Immature natural killer cell (primary cell): Measurements from ENCODE around the gene ANKRD44. TPM values are rescaled to one million over a fixed set of nuclear protein-coding genes. Genes with fewer than 3 reads are reported as not detected.
A peak's percentile ranks its signal among the peaks of the same experiment; 100 is the strongest.
"Not testable (repeated sequence)": the region's sequence is repeated elsewhere in the genome, so short reads cannot be mapped to it uniquely, and the experiment has no call there.

Experiments
- DNase-seq, 3 donors: peaks; one replicate each; pipeline ENCODE4 v3.0.0; 2022; ENCODE audit warnings: mixed read lengths in 1 of 3
- H3K27ac Mint-ChIP-seq, 6 donors: one replicate each; pipeline ENCODE4 v1.8.0; 2020; ENCODE audit warnings: mixed read lengths in 6 of 6, mild to moderate bottlenecking in 5 of 6, inconsistent platforms in 4 of 6, moderate library complexity in 3 of 6
- H3K27me3 Mint-ChIP-seq, 3 donors: one replicate each; pipeline ENCODE4 v1.8.0; 2020 to 2021; ENCODE audit warnings: low read depth in 3 of 3, mild to moderate bottlenecking in 3 of 3, mixed read lengths in 3 of 3, moderate library complexity in 3 of 3, inconsistent platforms in 1 of 3
- H3K36me3 Mint-ChIP-seq, 3 donors: one replicate each; pipeline ENCODE4 v1.8.0; 2020; ENCODE audit warnings: mixed read lengths in 3 of 3, inconsistent platforms in 2 of 3, mild to moderate bottlenecking in 2 of 3
- H3K4me1 Mint-ChIP-seq, 2 donors: one replicate each; pipeline ENCODE4 v1.8.0; 2020; ENCODE audit warnings: inconsistent platforms in 2 of 2, mild to moderate bottlenecking in 2 of 2, mixed read lengths in 2 of 2, moderate library complexity in 1 of 2
- H3K4me3 Mint-ChIP-seq, 5 donors: one replicate each; pipeline ENCODE4 v1.8.0; 2020; ENCODE audit warnings: mild to moderate bottlenecking in 5 of 5, mixed read lengths in 5 of 5, inconsistent platforms in 3 of 5, moderate library complexity in 3 of 5
- H3K9me3 Mint-ChIP-seq, 6 donors: one replicate each; pipeline ENCODE4 v1.8.0; 2020; ENCODE audit warnings: mild to moderate bottlenecking in 6 of 6, mixed read lengths in 6 of 6, inconsistent platforms in 4 of 6, moderate library complexity in 3 of 6
- polyA plus RNA-seq, 3 donors: library from polyadenylated mRNA; unstranded; fragments of 300-500 nt; fragmentation: Illumina TruSeq; gene quantifications; one replicate each; pipeline ENCODE4 v1.2.3, GENCODE V29; 2021

ANKRD44 gene
- polyA plus RNA-seq, 3 donors from 2014 or later = 58.0 to 125 (median 65.6) TPM

GRCh38 chr2:197020921-197021320, 289.7 kb downstream of the ANKRD44 start:
- H3K27me3 Mint-ChIP-seq, H3K9me3 Mint-ChIP-seq: not testable (repeated sequence)
- peak overlapping the region in 1 of 6 donors; percentile 27 for H3K27ac Mint-ChIP-seq

GRCh38 chr2:197013098-197013497, 297.5 kb downstream of the ANKRD44 start:
- peaks cover 5 to 30% of the 10 kb centered on the region in 2 donors for H3K4me1 Mint-ChIP-seq
- peaks cover 4 to 15% (median 13%) of the 10 kb centered on the region in 3 donors for H3K27me3 Mint-ChIP-seq
- H3K36me3 Mint-ChIP-seq = peaks cover 6 to 19% (median 9%) of the 10 kb centered on the region in 3 donors
- H3K27ac Mint-ChIP-seq = peak overlapping the region in 3 of 6 donors; percentile 36 to 66 (median 52)
- H3K4me3 Mint-ChIP-seq = no peak overlapping the region
- DNase-seq = no peak
- H3K9me3 Mint-ChIP-seq = no peaks in the 10 kb centered on the region

More at GRCh38 chr2:197020921-197021320, 289.7 kb downstream of the ANKRD44 start:
- H3K4me1 Mint-ChIP-seq, DNase-seq, H3K4me3 Mint-ChIP-seq: not testable (repeated sequence)
- peaks cover 19 to 34% (median 34%) of the 10 kb centered on the region in 3 donors for H3K36me3 Mint-ChIP-seq

GRCh38 chr2:197011801-197012641, 298.6 kb downstream of the ANKRD44 start:
- DNase-seq = peak; percentile 34 to 43 (median 39)
- Mint-ChIP-seq H3K4me1 (peaks cover 5 to 32% of the 10 kb centered on the region in 2 donors), H3K4me3 (no peak overlapping the region), H3K27ac (peak overlapping the region in 5 of 6 donors; percentile 28 to 81 (median 53)), H3K27me3 (peaks cover 4 to 15% (median 13%) of the 10 kb centered on the region in 3 donors), H3K36me3 (peaks cover 6 to 27% (median 15%) of the 10 kb centered on the region in 3 donors), H3K9me3 (no peaks in the 10 kb centered on the region)

- peaks cover 5 to 32% of the 10 kb centered on the region in 2 donors for H3K4me1 Mint-ChIP-seq
- no peak overlapping the region for H3K4me3 Mint-ChIP-seq
- H3K27ac Mint-ChIP-seq = peak overlapping the region in 3 of 6 donors; percentile 14 to 38 (median 14)
- H3K36me3 Mint-ChIP-seq = peaks cover 6 to 33% (median 22%) of the 10 kb centered on the region in 3 donors
- peaks cover 4 to 17% (median 13%) of the 10 kb centered on the region in 3 donors for H3K27me3 Mint-ChIP-seq
- no peak for DNase-seq
- no peaks in the 10 kb centered on the region for H3K9me3 Mint-ChIP-seq
Measured at GRCh38 chr2:197011021-197011417, 299.6 kb downstream of the ANKRD44 start.

- Mint-ChIP-seq H3K4me3 (no peak overlapping the region), H3K27ac (peak overlapping the region in 1 of 6 donors; percentile 14), H3K4me1 (peaks cover 5 to 30% of the 10 kb centered on the region in 2 donors), H3K36me3 (peaks cover 5 to 35% (median 21%) of the 10 kb centered on the region in 3 donors), H3K27me3 (peaks cover 4 to 17% (median 12%) of the 10 kb centered on the region in 3 donors), H3K9me3 (no peaks in the 10 kb centered on the region)
- no peak for DNase-seq
Measured at GRCh38 chr2:197010200-197011020, 300.2 kb downstream of the ANKRD44 start.

- Mint-ChIP-seq H3K27me3 (peaks cover 4 to 13% (median 8%) of the 10 kb centered on the region in 3 donors), H3K27ac (peak overlapping the region in 1 of 6 donors; percentile 55), H3K4me1 (peaks cover 5 to 24% of the 10 kb centered on the region in 2 donors), H3K36me3 (peaks cover 0 to 40% (median 16%) of the 10 kb centered on the region in 3 donors)
- DNase-seq, H3K9me3 Mint-ChIP-seq, H3K4me3 Mint-ChIP-seq: not testable (repeated sequence)
Measured at GRCh38 chr2:197008741-197009341, 301.7 kb downstream of the ANKRD44 start.

- H3K4me3 Mint-ChIP-seq = no peak overlapping the region
- peak overlapping the region in 5 of 6 donors; percentile 4 to 48 (median 33) for H3K27ac Mint-ChIP-seq
- H3K27me3 Mint-ChIP-seq = peaks cover 4 to 13% (median 13%) of the 10 kb centered on the region in 3 donors
- no peak for DNase-seq
- H3K36me3 Mint-ChIP-seq = peaks cover 0 to 40% (median 16%) of the 10 kb centered on the region in 3 donors
- H3K9me3 Mint-ChIP-seq = no peaks in the 10 kb centered on the region
- peaks cover 5 to 22% of the 10 kb centered on the region in 2 donors for H3K4me1 Mint-ChIP-seq
Measured at GRCh38 chr2:197007716-197008628, 302.6 kb downstream of the ANKRD44 start.

GRCh38 chr2:197001921-197002320, 308.7 kb downstream of the ANKRD44 start:
- peak overlapping the region in 1 of 6 donors; percentile 29 for H3K27ac Mint-ChIP-seq
- DNase-seq = no peak
- no peaks in the 10 kb centered on the region for H3K9me3 Mint-ChIP-seq
- H3K4me3 Mint-ChIP-seq = no peak overlapping the region
- peaks cover 7 to 40% (median 19%) of the 10 kb centered on the region in 3 donors for H3K36me3 Mint-ChIP-seq
- H3K27me3 Mint-ChIP-seq = peaks cover 0 to 5% (median 2%) of the 10 kb centered on the region in 3 donors
- no peaks in the 10 kb centered on the region for H3K4me1 Mint-ChIP-seq

- Mint-ChIP-seq H3K27me3 (peaks cover 0 to 2% (median 2%) of the 10 kb centered on the region in 3 donors), H3K9me3 (no peaks in the 10 kb centered on the region), H3K4me3 (no peak overlapping the region), H3K27ac (peak overlapping the region in 3 of 6 donors; percentile 5 to 20 (median 7)), H3K36me3 (peaks cover 7 to 56% (median 44%) of the 10 kb centered on the region in 3 donors), H3K4me1 (peaks cover under 1% of the 10 kb centered on the region in 2 donors)
- no peak for DNase-seq
Measured at GRCh38 chr2:196995757-196996314, 314.7 kb downstream of the ANKRD44 start.

- Mint-ChIP-seq H3K9me3 (no peaks in the 10 kb centered on the region), H3K4me1 (peaks cover 5 to 11% of the 10 kb centered on the region in 2 donors), H3K27ac (peak overlapping the region in 3 of 6 donors; percentile 13 to 34 (median 17)), H3K27me3 (peaks cover 2 to 5% (median 2%) of the 10 kb centered on the region in 3 donors), H3K36me3 (peaks cover 7 to 59% (median 49%) of the 10 kb centered on the region in 3 donors), H3K4me3 (no peak overlapping the region)
- no peak for DNase-seq
Measured at GRCh38 chr2:196994764-196995163, 315.8 kb downstream of the ANKRD44 start.

- H3K27me3 Mint-ChIP-seq = peaks cover 2 to 8% (median 5%) of the 10 kb centered on the region in 3 donors
- peaks cover 11 to 59% (median 49%) of the 10 kb centered on the region in 3 donors for H3K36me3 Mint-ChIP-seq
- no peak overlapping the region for H3K4me3 Mint-ChIP-seq
- no peak for DNase-seq
- H3K4me1 Mint-ChIP-seq = peaks cover 7 to 22% of the 10 kb centered on the region in 2 donors
- no peaks in the 10 kb centered on the region for H3K9me3 Mint-ChIP-seq
- H3K27ac Mint-ChIP-seq = peak overlapping the region in 3 of 6 donors; percentile 0 to 46 (median 18)
Measured at GRCh38 chr2:196993617-196994016, 317.0 kb downstream of the ANKRD44 start.

- Mint-ChIP-seq H3K4me1 (peaks cover 18 to 33% of the 10 kb centered on the region in 2 donors), H3K36me3 (peaks cover 11 to 52% (median 45%) of the 10 kb centered on the region in 3 donors), H3K27me3 (peaks cover 2 to 9% (median 5%) of the 10 kb centered on the region in 3 donors), H3K27ac (peak overlapping the region in 4 of 6 donors; percentile 47 to 73 (median 69)), H3K9me3 (no peaks in the 10 kb centered on the region), H3K4me3 (no peak overlapping the region)
- no peak for DNase-seq
Measured at GRCh38 chr2:196992466-196992865, 318.1 kb downstream of the ANKRD44 start.
